A673 (cell line): ENCODE results near the gene KLHDC1.

Experiments
- EZH2 ChIP-seq: fragments of 200-600 bp; sonication (generic); IDR thresholded peaks from 2 replicates; pipeline ENCODE4 v1.6.1; 2017; ENCODE audit warnings: borderline replicate concordance, low read depth, mild to moderate bottlenecking, mixed read lengths, antibody characterized with exemption, low read length; ENCODE audit not compliant: poor library complexity, severe bottlenecking
- TF ChIP-seq, protein P1 (sequence below): fragments of 300-800, 200-600 bp; sonication (generic); conservative IDR thresholded peaks from 2 replicates; pipeline ENCODE4 v1.5.1; 2017; ENCODE audit warnings: low read depth, mild to moderate bottlenecking, antibody characterized with exemption, low read length, moderate library complexity, mixed read lengths

DNA sequence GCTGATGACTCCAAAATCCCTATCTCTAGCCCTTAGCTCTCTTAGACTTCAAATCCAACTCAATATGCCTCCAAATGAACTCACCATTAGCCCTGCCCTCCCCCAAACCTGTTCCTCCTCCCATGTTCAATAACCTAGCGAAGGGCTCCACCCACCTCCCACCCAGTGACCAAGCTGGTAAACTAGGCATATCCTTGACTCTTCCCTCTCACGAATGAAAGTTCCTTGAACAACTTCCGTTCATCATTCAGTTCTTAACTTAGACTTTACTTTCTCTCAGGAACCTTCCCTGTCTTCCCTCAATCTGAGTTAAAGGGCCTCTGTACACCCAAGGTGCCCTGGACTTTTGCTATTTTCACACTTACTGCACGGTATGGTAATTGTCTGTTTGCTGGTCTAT is 1.9 kb upstream of the KLHDC1 start:
- TF ChIP-seq, protein P1, sequence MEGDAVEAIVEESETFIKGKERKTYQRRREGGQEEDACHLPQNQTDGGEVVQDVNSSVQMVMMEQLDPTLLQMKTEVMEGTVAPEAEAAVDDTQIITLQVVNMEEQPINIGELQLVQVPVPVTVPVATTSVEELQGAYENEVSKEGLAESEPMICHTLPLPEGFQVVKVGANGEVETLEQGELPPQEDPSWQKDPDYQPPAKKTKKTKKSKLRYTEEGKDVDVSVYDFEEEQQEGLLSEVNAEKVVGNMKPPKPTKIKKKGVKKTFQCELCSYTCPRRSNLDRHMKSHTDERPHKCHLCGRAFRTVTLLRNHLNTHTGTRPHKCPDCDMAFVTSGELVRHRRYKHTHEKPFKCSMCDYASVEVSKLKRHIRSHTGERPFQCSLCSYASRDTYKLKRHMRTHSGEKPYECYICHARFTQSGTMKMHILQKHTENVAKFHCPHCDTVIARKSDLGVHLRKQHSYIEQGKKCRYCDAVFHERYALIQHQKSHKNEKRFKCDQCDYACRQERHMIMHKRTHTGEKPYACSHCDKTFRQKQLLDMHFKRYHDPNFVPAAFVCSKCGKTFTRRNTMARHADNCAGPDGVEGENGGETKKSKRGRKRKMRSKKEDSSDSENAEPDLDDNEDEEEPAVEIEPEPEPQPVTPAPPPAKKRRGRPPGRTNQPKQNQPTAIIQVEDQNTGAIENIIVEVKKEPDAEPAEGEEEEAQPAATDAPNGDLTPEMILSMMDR, result no peak
- TF ChIP-seq EZH2, result no peak
